ENCODE measurements around the gene NANOG. TPM values are rescaled to one million over a fixed set of nuclear protein-coding genes. Genes with fewer than 3 reads are reported as not detected.
"Not testable (repeated sequence)": the region's sequence is repeated elsewhere in the genome, so short reads cannot be mapped to it uniquely, and the experiment has no call there.

Gene NANOG
- total RNA-seq, 4 donors from 2014 or later, result 0.16 to 0.41 TPM; not detected in 2

DNA sequence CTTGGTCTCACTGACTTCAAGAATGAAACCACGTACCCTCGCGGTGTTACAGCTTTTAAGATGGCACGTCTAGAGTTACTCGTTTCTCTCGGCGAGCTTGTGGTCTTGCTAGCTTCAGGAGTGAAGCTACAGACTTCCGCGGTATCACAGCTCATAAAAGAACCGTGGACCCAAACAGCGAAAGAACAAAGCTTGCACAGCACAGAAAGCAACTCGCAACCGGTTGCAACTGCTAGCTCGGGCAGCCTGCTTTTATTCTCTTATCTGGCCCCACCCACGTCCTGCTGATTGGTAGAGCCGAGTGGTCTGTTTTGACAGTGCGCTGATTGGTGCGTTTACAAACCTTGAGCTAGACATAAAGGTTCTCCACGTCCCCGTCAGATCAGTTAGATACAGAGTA, 37.8 kb upstream of the NANOG start:
- Histone ChIP-seq H3K9me3 (no peaks in the 10 kb centered on the region), H3K27ac (no peak overlapping the region), H3K36me3 (no peaks in the 10 kb centered on the region), H3K4me3 (no peak overlapping the region), H3K27me3 (no peaks in the 10 kb centered on the region), H3K4me1 (no peaks in the 10 kb centered on the region)
- TF ChIP-seq POLR2AphosphoS5 (IDR thresholded peaks at IDR 0.05) (no peak), POLR2A (IDR thresholded peaks at IDR 0.05) (no peak), EP300 (IDR thresholded peaks at IDR 0.05; ENCODE audit: low read depth) (no peak)
- TF ChIP-seq, protein P1, sequence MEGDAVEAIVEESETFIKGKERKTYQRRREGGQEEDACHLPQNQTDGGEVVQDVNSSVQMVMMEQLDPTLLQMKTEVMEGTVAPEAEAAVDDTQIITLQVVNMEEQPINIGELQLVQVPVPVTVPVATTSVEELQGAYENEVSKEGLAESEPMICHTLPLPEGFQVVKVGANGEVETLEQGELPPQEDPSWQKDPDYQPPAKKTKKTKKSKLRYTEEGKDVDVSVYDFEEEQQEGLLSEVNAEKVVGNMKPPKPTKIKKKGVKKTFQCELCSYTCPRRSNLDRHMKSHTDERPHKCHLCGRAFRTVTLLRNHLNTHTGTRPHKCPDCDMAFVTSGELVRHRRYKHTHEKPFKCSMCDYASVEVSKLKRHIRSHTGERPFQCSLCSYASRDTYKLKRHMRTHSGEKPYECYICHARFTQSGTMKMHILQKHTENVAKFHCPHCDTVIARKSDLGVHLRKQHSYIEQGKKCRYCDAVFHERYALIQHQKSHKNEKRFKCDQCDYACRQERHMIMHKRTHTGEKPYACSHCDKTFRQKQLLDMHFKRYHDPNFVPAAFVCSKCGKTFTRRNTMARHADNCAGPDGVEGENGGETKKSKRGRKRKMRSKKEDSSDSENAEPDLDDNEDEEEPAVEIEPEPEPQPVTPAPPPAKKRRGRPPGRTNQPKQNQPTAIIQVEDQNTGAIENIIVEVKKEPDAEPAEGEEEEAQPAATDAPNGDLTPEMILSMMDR (IDR thresholded peaks at IDR 0.05), result no peak
- intact Hi-C loops (cut with DNase I; ENCODE audit: low total_unique reads) (no loop called here), in situ Hi-C loops (cut with MboI; ENCODE audit: low pct_ligation_motif_present in 1 of 4, low pct_unique_long_range_greater_than_20kb in 1 of 4, low sequenced_read_pairs in 3 of 4) (no loop called here)
- 85 to 92% methylated on average over 6 to 20 of the region's 20 CpGs for WGBS, 2 donors (ENCODE audit: low coverage in 1 of 2)
- DNase-seq, result no peak

DNA sequence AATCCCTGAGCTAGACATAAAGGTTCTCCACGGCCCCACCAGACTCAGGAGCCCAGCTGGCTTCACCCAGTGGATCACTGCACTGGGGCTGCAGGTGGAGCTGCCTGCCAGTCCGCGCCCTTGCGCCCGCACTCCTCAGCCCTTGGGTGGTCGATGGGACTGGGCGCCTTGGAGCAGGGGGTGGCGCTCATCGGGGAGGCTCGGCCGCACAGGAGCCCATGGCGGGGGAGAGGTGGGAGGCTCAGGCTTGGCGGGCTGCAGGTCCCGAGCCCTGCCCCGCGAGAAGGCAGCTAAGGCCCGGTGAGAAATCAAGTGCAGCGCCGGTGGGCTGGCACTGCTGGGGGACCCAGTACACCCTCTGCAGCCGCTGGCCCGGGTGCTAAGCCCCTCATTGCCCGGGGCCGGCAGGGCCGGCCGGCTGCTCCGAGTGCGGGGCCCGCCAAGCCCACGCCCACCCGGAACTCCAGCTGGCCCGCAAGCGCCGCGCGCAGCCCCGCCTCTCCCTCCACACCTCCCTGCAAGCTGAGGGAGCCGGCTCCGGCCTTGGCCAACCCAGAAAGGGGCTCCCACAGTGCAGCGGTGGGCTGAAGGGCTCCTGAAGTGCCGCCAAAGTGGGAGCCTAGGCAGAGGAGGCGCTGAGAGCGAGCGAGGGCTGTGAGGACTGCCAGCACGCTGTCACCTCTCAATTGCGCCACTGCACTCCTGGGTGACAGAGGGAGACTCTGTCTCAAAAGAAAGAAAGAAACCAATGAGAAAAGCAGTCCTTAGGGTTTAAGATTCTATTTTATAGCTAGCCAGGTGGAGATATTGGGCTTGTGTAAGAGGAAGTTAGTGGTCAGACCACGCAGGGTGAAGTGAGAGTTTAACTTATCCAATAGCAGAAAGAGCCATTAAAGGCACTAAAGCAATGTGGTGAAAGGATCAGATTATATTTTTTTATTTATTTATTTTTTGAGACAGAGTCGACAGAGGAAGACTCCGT, 37.0 kb upstream of the NANOG start:
- intact Hi-C loops (cut with DNase I; ENCODE audit: low total_unique reads); H3K4me3 ChIP-seq; H3K27ac ChIP-seq; H3K9me3 ChIP-seq; H3K27me3 ChIP-seq; DNase-seq; H3K4me1 ChIP-seq; H3K36me3 ChIP-seq; in situ Hi-C loops (cut with MboI; ENCODE audit: low pct_ligation_motif_present in 1 of 4, low pct_unique_long_range_greater_than_20kb in 1 of 4, low sequenced_read_pairs in 3 of 4): not testable (repeated sequence)
- 61 to 88% methylated on average over 3 to 32 of the region's 48 CpGs for WGBS, 2 donors (ENCODE audit: low coverage in 1 of 2)

DNA sequence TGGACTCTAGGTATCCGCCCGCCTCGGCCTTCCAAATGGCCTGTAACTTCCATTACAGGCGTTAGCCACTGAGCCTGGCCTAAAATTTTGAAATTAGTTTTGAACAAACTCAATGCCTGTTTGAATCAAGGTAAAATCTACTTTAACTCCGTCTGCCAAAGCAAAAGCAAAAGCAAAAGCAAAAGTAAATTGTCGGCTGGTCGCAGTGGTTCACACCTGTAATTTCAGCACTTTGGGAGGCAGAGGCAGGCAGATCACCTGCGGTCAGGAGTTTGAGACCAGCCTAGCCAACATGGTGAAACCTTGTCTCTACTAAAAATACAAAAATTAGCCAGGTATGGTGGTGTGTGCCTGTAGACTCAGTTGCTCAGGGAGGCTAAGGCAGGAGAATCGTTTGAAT, 33.5 kb upstream of the NANOG start:
- H3K4me1 ChIP-seq; H3K9me3 ChIP-seq; in situ Hi-C loops (cut with MboI; ENCODE audit: low pct_ligation_motif_present in 1 of 4, low pct_unique_long_range_greater_than_20kb in 1 of 4, low sequenced_read_pairs in 3 of 4); intact Hi-C loops (cut with DNase I; ENCODE audit: low total_unique reads); H3K36me3 ChIP-seq; DNase-seq; H3K27ac ChIP-seq; H3K27me3 ChIP-seq; H3K4me3 ChIP-seq: not testable (repeated sequence)
- 70% methylated on average over 9 of the region's 9 CpGs; no CpG with 5 or more reads in 1 of the 2 donors for WGBS, 2 donors (ENCODE audit: low coverage in 1 of 2)

DNA sequence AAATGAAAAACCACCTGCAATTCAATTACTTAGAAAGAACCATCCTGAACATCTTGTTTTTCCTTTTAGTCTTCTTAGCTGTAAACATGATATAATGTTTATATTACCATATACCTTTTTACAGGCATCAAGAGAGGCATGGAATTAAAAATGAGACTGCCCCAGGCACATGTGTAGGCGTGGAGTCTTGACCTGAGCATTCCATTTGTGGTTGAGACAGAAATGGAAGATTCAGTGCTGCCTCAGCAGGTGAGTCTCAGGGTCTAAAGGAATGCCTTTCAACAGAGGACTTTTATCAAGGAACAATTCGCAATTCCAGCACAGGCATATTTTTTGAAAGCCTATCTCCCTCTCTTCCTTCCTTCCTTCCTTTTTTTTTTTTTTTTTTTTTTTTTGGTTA, 32.2 kb upstream of the NANOG start:
- DNase-seq, result no peak
- Histone ChIP-seq H3K27ac (no peak overlapping the region), H3K4me1 (no peaks in the 10 kb centered on the region), H3K4me3 (no peak overlapping the region), H3K27me3 (no peaks in the 10 kb centered on the region), H3K9me3 (no peaks in the 10 kb centered on the region), H3K36me3 (no peaks in the 10 kb centered on the region)
- 58 to 62% methylated on average over 2 of the region's 2 CpGs for WGBS, 2 donors (ENCODE audit: low coverage in 1 of 2)
- in situ Hi-C loops (cut with MboI; ENCODE audit: low pct_ligation_motif_present in 1 of 4, low pct_unique_long_range_greater_than_20kb in 1 of 4, low sequenced_read_pairs in 3 of 4), result no loop called here
- intact Hi-C loops (cut with DNase I; ENCODE audit: low total_unique reads), result no loop called here
- TF ChIP-seq, protein P1 (IDR thresholded peaks at IDR 0.05), result no peak
- TF ChIP-seq EP300 (IDR thresholded peaks at IDR 0.05; ENCODE audit: low read depth) (no peak), POLR2AphosphoS5 (IDR thresholded peaks at IDR 0.05) (no peak), POLR2A (IDR thresholded peaks at IDR 0.05) (no peak)

DNA sequence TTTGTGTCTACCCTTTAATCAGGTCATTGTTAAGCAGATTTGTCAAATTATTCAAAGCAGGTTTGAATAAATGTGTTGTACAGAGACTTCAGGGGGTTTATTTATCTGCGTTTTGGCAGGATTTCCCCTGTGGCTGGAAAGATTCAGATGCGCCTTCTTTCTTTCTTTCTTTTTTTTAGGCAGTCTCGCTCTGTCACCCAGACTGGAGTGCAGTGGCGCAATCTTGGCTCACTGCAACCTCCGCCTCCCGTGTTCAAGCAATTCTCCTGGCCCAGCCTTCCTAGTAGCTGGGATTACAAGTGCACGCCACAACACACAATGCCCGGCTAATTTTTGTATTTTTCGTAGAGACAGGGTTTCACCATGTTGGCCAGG, 30.4 kb upstream of the NANOG start:
- Histone ChIP-seq H3K4me3 (no peak overlapping the region), H3K9me3 (no peaks in the 10 kb centered on the region), H3K4me1 (no peaks in the 10 kb centered on the region), H3K27ac (no peak overlapping the region), H3K36me3 (no peaks in the 10 kb centered on the region), H3K27me3 (no peaks in the 10 kb centered on the region)
- intact Hi-C loops (cut with DNase I; ENCODE audit: low total_unique reads) (no loop called here), in situ Hi-C loops (cut with MboI; ENCODE audit: low pct_ligation_motif_present in 1 of 4, low pct_unique_long_range_greater_than_20kb in 1 of 4, low sequenced_read_pairs in 3 of 4) (no loop called here)
- TF ChIP-seq POLR2AphosphoS5 (IDR thresholded peaks at IDR 0.05) (no peak), EP300 (IDR thresholded peaks at IDR 0.05; ENCODE audit: low read depth) (no peak), POLR2A (IDR thresholded peaks at IDR 0.05) (no peak)
- TF ChIP-seq, protein P1 (IDR thresholded peaks at IDR 0.05), result no peak
- DNase-seq, result no peak
- 76 to 83% methylated on average over 1 to 9 of the region's 9 CpGs for WGBS, 2 donors (ENCODE audit: low coverage in 1 of 2)
